NCI-H146 treated with DMSO at 0.1 percent for 48 hours (cell line): Measurements from ENCODE around the gene NLGN2.

Experiments used
- DNase-seq: peaks from one replicate; lab custom pipeline; 2025; ENCODE audit not compliant: unreplicated experiment; lab: John Stamatoyannopoulos, UW

The NLGN2 gene

DNA sequence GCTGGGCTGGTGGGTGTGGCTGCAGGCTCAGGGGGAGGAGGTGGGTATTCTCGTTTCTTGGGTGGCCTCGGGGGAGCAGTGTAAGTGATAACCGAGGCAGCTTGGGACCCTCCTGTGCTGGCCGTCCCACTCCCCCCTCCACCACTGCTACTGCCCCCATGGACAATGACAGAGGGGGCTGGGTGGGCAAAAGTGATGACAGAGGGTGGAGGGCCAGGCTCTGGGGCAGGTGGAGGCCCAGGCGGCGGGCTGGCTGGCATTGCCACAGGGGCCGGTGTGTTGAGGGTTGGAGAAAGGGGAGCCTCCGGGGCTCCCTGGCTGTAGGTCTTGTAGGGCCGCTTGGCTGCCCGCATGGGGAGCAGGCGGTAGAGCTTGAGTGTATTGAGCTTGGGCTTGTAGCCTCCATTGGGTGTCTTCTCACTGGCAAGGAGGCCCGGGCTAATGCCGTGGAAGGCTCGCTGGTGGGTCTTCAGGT is 55.8 kb downstream of the NLGN2 start:
- DNase-seq = no peak

DNA sequence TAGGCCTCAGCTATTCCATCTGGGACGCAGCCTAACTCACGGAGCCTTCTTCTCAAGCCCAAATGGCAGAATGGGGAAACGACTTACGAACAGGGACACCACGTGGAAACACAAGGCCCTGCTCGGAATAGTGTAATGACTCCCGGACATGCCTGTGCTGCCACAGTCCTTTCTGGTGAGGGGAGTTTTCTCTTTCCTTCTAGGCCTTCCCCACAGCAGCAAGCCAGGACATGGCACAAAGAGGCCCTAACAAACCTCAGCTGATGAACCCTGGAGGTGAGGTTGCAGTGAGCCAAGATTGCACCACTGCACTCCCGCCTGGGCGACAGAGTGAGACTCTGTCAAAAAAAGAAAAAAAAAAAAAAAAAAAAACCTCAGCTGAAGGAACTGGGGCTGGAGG is 56.4 kb downstream of the NLGN2 start:
- no peak for DNase-seq

DNA sequence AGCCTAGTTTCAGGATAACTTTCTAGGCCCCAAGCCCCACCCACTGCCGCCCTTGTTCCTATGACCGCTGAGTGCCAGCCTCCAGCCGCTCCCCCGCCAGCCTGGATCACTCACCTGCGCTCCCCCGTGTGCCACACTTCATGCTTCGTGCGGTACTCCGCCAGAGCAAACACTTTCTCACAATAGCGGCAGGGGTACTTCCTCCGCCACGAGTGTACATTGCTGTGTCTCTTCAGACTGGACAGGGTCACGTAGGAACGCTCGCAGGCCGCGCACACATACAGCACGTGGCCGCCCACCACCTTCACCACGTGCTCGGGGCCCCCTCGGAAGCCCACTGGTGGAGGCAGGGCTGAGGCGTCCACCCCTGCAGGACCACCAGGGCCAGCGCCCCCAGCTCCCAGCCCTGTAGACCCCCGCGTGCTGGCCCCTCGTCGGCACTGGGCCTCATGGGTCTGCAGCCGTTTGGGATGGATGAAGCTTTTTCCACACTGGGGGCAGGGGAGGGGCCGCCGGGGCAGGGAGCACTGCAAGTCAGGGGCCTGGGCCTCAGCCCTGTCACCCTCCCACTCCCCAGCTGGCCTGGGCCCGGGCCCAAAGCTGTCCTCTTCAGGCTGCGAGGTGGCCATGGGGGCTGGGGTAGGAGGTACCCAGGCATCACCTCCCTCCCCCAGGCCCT is 58.1 kb downstream of the NLGN2 start:
- no peak for DNase-seq

GRCh38 chr17:7466318-7466638 is 58.6 kb downstream of the NLGN2 start:
- no peak for DNase-seq

GRCh38 chr17:7466639-7467341 is 59.1 kb downstream of the NLGN2 start:
- no peak for DNase-seq

DNA sequence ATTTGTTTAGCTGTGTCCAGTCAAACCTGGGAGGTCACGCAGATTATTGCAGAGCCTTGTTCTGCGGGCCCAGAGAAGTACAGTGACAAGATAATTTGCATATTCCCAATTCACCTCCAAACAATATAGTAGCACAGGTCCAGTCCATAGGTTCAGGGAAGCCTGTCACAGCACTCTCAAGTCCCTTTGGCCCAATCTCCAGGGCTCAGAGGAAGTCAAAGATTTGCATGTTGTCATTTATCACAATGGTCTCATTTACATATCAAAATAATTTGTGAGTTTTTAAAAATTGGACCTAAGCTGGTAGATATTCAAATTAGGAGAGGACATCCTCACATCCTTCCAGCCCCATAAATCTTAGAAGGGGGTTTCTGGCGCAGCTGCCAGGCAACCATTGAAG is 59.9 kb downstream of the NLGN2 start:
- no peak for DNase-seq

DNA sequence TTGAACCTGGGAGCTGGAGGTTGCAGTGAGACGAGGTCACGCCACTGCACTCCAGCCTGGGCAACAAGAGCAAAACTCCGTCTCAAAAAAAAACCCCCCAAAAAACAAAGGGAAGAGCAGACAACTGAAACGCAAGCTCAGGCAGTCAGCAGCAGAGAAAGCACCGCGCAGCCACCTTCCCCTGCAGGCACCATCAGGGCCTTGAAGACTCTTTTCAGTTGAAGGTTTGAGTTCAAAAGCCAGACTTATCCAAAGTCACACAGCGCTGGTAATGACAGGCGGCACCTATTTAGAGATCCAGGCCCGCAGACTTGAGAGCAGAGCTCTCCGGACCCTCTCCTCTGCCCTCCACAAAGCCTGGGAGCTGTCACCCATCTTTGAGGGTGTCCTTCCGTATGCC is 60.6 kb downstream of the NLGN2 start:
- DNase-seq = no peak

DNA sequence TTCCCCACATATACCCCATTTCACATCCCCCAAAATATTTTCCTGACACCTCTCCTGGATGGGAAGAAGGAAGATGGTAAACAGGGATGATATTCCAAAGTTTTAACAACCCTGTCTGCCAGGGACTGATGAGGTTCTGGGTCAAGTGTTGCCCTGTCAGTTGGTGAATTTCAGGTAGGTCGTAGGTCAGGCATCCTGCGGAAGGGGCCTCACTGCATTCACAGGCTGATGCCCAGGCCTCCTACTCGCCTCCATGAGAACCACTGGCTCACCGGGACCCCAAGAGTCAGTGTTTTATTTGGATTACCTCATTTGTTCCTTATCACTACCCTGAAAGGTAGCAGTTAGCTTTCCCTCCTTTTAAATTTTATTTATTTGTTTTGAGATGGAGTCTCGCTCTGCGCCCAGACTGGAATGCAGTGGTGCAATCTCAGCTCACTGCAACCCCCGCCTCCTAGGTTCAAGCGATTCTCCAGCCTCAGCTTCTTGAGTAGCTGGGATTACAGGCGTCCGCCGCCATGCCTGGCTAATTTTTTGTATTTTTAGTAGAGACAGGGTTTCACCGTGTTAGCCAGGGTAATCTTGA is 61.3 kb downstream of the NLGN2 start:
- DNase-seq = no peak
